Epithelial cell of proximal tubule (primary cell): ENCODE results near the gene ANKRD44. TPM values are rescaled to one million over a fixed set of nuclear protein-coding genes. Genes with fewer than 3 reads are reported as not detected.

ENCODE experiments used
- DNase-seq: peaks from one replicate; pipeline ENCODE4 v3.0.0-alpha.2; 2011; ENCODE audit warnings: low read depth
- H3K4me3 ChIP-seq: 2 replicates; pipeline ENCODE4 v1.5.1; 2011; ENCODE audit warnings: low read depth, mild to moderate bottlenecking, low read length
- total RNA-seq: library from RNA; depleted of rRNA; stranded (reverse); fragments of >200 nt; gene quantifications from 2 replicates; pipeline ENCODE4 v1.2.3, GENCODE V29; 2015
- TF ChIP-seq, protein P1 (sequence below): conservative IDR thresholded peaks from 2 replicates; pipeline ENCODE4 v1.5.1; 2012; ENCODE audit warnings: low read depth, mild to moderate bottlenecking, low read length

Gene ANKRD44
- total RNA-seq, 1 donor from 2014 or later, result 1.7 TPM

DNA sequence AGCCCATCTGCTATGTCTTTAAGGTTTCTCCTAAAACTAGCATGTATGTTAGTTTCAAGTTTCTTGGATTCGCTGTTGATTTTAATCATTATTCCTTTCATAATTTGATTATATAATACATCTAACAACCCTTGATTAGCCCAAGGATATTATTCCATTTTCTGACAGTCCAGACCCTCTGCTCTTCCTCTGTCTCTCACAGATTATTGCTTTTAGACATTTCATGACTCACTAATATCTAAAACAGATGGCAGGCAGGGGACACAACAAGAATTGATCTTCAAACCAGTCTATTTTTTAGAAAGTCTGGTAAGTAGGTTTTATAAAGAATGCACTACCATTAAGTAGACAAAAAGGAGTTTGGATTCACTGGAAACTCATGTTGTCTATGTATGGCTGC lies 162.2 kb downstream of the ANKRD44 start:
- no peak for DNase-seq

DNA sequence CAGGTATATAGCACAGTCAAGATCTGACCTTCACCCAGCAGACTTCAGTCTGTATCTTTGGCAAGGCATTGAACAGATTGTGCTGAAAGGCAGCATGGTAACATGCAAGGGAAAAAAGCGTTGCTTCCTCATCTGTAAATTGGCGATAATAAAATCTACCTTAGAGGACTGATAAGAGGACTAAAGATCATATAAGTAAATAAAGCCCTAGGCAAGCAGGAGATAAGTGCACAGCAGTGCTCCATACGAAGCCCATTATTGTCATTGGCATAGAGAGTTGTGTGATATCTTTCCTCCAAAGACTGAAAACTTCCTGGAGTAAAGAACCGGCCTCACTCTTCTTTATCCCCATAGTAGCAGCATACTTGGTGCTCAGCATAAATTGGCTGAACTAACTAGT lies 162.6 kb downstream of the ANKRD44 start:
- no peak for DNase-seq
- TF ChIP-seq, protein P1, sequence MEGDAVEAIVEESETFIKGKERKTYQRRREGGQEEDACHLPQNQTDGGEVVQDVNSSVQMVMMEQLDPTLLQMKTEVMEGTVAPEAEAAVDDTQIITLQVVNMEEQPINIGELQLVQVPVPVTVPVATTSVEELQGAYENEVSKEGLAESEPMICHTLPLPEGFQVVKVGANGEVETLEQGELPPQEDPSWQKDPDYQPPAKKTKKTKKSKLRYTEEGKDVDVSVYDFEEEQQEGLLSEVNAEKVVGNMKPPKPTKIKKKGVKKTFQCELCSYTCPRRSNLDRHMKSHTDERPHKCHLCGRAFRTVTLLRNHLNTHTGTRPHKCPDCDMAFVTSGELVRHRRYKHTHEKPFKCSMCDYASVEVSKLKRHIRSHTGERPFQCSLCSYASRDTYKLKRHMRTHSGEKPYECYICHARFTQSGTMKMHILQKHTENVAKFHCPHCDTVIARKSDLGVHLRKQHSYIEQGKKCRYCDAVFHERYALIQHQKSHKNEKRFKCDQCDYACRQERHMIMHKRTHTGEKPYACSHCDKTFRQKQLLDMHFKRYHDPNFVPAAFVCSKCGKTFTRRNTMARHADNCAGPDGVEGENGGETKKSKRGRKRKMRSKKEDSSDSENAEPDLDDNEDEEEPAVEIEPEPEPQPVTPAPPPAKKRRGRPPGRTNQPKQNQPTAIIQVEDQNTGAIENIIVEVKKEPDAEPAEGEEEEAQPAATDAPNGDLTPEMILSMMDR, result no peak

More for the DNA sequence above, 162.2 kb downstream of the ANKRD44 start:
- TF ChIP-seq, protein P1, result no peak
- no peak overlapping the region for H3K4me3 ChIP-seq

DNA sequence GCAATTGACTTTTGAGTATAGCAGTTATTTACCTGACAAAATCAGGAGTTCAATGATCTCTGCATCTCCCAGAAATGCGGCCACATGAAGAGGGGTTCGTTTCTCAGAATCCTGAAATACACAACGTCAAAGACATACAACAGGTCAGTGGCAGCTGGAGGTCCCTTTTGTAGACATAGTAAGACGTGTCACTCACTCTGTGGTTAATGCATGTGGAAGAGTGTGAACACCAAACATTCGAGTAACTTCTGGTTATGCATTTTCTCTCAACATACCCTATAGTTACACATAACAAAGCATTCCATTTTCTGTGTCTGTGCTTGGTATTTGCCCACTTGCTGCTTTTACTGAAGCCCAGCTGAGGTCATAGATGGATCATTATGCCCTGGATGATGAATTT lies 163.6 kb downstream of the ANKRD44 start:
- no peak overlapping the region for H3K4me3 ChIP-seq
- TF ChIP-seq, protein P1, result no peak
- no peak for DNase-seq

More for the DNA sequence above, 162.6 kb downstream of the ANKRD44 start:
- no peak overlapping the region for H3K4me3 ChIP-seq

DNA sequence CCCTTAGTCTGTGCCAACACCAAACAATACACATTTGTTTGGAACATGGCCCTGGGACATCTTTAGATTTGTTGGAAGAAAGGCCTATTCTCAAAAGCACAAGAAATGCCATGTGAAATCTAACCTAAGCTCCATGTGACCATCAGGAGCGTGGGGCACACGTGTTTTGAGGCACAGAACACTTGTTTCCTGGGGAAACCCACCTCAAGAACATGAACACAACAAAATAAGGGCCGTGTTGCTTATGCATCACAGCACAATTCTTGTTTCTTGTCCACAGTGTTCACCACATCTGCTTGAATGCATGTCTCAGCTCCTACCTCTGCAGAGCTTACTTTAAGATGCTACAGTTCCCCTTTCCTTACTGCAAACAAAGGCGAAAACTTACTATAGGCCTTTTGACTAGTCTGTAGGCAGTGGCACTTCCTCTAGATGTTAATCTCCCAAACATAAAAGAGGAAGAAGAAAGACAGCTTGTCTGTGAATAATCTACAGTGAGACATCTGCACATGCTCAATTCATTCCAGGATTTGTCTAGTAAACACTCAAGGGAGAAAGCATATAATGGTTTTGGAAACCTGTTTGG lies 165.0 kb downstream of the ANKRD44 start:
- TF ChIP-seq, protein P1, result no peak
- DNase-seq, result no peak
- no peak overlapping the region for H3K4me3 ChIP-seq

DNA sequence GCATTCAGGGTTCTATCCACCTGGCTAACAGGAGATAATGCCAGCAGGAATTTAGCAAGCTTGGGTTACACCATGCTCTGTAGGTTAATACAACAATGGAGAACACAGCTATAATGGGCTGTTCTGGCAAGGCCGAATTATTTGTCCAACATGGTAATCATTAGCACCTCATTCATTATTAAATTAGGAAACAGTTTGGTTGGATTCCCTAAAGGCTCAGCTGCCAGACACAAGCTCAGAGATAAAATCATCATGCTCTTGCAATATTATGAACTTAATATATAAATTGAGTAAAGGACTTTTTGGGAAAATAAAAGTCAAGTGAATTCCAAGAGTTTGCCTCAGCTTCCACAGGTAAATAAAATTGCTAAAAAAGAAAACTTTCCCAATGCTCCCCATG lies 166.4 kb downstream of the ANKRD44 start:
- H3K4me3 ChIP-seq, result no peak overlapping the region
- no peak for DNase-seq
- TF ChIP-seq, protein P1, result no peak

DNA sequence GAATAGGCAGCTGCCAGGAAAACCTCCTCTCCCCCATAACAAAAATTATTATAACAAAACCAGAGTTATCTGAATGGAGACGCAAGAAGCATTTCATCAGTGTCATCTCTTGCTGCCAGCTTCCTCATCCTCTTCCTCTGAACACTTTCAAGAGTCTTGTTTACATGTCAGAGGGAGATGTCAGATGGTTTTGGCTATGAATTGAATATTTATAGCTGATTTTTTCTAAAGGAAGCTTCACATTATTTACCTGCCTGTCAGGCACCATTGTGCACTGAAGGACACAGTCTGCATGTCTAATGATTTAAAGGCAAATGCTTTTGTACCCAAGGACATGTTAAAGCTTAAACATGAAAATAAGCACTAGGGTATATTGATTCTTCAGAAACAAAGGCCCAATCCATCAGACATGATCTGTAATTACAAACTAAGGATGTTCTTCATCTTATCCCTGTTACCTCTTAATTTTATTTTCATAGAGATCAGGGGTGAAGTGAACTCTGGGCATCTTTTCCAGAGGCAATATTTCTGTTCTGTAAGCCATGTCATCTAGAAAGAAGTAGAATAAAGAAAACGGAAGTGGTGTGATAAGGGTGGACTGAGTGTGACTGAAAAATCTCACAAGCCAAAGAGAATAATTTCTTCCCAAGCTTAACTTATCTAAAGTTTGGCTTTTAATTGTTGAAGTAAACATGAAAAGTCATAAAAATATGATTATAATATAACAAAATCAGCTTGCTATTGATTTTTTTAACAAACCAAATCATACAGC lies 168.7 kb downstream of the ANKRD44 start:
- H3K4me3 ChIP-seq, result no peak overlapping the region
- TF ChIP-seq, protein P1, result no peak
- DNase-seq, result no peak
